Fibroblast of skin of abdomen (primary cell): ENCODE results near the gene SLC6A1.
"Not testable (repeated sequence)": the region's sequence is repeated elsewhere in the genome, so short reads cannot be mapped to it uniquely, and the experiment has no call there.

ENCODE experiments used
- DNase-seq: peaks from one replicate; pipeline ENCODE4 v3.0.0-alpha.2; 2013

SLC6A1 gene

GRCh38 chr3:11022115-11022514 lies 29.6 kb downstream of the SLC6A1 start:
- DNase-seq: no peak

DNA sequence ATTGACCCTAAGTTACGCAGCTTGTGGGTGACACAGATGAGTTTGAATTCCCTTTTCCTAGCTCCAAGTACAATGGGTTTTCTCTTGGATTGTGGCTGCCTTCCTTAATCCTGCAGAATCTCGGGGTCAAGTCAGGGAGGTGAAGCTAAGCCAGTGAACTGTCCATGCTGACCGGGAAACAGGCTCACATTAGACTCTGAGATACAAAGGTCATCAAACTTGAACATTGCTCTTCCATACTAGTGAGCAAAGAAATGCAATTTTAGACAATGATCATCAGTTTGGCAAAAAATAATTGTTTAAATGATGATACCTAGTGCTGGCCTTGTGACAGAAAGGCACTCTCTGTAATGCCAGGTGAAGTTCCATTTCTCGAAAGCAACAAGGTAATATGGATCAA lies 31.6 kb downstream of the SLC6A1 start:
- no peak for DNase-seq

GRCh38 chr3:11029948-11030347 lies 37.4 kb downstream of the SLC6A1 start:
- DNase-seq: no peak

DNA sequence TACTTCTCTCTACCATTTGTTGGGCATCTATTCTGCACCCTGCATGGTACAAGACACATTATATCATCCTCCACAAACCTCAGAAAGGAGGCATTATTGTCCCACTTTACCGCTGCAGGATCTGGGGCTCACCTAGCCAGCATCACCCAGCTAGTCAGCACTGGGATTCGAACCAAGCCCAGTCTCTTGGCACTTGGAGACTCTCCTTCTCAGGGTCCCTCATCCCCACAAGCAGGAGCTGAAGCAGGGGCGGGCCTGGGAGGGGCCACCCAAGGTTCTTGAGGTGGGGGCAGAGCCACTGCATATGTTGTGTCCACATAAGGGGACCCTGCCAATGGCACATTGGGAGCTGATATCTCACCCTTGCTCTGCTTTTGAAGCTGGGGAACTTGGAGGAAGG lies 41.3 kb downstream of the SLC6A1 start:
- no peak for DNase-seq

DNA sequence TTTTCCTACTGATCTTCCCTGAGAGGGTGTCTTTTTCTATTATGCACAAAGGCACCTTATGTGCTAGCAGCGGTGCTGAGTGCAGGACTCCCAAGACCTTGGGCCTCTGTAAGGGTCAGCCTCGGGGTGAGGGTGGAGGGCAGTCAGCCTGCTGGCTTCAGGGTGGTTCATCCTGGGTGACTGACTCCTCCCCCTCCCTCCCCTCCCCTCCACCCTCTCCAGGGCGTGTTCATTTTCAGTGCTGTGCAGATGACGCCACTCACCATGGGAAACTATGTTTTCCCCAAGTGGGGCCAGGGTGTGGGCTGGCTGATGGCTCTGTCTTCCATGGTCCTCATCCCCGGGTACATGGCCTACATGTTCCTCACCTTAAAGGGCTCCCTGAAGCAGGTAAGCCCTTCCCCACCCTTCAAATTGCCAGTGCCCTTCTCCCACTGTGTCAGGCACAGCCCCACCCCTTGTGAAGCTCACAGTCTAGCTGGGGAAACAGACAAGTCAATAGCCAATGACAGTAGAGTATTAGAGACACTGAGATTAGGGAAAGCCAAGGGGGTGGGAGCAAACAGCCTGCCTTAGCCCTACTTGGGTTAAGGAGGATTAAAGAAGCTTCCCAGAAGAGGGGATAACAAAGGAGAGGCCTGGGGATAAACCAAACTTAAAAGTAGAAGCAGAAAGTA lies 41.9 kb downstream of the SLC6A1 start:
- DNase-seq: no peak

DNA sequence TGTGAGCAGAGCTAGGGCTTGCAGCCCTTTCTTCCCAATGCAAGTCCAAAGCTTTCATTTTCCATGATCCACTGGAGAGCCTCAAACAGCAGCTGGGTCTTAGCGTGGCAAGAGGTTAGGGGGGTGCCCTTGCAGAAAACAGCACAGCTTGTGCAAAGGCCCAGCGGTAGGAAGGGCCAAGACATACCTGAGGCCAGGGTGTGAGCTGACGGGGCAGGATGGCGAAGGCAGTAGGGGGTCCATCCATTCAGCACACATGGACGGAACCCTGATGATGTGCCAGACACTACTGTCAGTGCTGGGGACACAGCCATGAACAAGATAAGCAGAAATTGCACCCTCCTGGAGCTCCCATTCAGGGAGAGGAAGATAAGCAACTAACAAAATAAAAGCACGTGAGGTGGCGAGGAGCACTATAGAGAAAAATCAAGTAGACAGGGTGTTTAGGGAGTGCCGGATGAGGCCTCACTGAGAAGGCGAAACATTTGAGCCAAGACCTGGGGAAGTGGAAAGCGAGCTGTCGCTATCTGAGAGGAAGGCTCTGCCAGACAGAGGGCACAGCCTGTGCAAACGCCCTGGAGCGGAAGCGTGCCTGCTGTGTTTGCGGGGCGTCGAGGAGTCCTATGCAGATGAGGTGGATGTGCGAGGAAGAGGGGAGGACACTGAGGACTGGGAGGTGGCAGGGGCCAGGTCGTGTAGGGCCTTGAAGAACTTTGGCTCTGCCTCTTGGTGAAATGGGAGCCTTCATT lies 43.4 kb downstream of the SLC6A1 start:
- DNase-seq: no peak

DNA sequence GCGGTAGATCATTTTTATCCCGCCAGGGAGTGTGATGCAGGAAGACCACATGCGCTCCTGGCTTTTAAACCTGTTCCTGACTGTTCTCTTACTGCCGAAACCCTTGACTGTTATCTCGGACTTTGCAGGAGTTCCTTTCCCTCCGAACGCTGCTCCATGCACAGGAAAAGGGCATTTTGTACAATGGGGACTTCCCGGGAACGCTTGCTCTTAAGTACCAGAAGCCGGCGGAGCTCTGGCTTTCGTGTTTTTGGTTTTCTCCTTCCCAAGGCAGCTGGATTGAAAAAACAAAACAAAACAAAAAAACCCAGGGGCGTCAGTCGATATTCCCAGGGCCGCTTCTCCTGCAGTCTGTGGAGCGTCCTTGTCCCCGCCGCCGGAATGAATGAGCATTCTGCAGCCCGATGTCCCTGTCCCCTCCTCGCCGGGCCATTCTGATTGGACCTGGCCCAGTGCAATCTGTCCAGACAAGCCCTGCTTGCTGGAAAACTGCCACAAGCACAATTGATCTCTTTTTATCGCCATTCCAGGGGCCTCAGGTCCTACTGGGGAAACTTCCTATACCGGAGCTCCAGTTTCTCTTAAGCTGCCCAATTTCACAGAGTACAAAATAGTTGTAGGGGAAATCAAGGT lies 44.8 kb downstream of the SLC6A1 start:
- no peak for DNase-seq

DNA sequence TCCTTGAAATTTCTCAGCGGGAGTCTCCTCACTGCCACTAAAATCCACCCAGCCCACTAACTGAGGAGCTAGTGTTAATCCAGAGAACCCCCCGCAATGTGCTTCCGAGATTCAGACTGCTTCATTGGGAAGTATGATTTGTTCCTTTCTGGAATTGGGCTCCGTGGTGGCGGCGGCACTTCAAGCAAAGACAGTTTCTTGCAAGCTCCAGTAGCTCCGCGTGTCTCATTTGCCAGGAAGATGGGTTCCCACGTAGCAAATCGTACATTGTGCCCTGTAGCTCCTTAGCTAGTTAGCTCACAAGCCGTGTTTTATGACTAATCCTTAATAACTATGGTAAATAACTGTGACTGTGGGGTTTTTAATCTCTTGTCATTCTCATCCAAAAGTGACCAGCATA lies 45.4 kb downstream of the SLC6A1 start:
- no peak for DNase-seq

DNA sequence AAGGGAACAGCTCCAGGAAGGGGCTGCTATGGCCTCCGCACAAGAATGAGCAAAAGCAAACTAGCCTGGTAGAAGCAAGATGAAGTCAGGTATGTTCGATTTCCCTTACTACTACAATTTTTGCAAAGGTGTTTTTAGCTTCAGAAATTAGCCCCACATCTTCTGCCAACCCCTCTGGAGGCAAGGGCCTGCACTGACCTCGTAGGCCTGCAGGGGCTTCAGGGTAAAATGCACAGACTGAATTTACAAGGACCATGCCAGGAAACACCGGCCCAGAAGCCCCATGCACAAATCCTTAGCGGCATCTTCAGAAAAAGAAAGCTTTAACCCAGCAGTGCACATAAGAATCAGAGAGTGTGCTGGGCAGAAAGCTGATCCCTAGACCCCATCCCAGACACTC lies 53.0 kb downstream of the SLC6A1 start:
- no peak for DNase-seq

GRCh38 chr3:11047500-11047899 lies 55.0 kb downstream of the SLC6A1 start:
- DNase-seq: no peak

- DNase-seq: no peak
Measured at GRCh38 chr3:11050666-11051323, 58.2 kb downstream of the SLC6A1 start.

DNA sequence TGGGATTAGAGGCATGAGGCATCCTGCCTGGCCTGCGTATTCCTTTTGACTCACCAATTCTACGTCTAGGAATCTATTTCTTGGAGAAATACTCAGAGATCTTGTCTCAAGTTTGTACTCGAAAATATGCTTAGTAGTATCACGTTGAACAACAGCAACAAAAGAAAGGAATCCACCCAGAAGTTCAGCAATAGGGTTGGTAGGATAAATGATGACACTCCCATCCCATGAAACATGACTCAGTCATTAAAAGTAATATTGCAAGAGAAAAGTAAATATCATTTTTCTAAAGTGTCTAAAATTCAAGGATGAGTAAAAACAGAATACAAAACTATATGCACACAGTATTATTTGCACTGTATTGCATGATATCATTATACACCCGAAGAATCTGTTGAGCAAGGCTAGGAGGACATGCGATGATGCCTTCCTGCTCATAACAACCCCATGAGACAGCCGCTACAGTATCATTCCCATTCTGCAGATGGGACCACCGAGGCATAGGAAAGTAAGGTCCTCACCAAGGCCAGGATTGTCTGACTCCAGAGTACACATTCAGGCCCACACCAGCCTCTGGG lies 61.5 kb downstream of the SLC6A1 start:
- DNase-seq: no peak

DNA sequence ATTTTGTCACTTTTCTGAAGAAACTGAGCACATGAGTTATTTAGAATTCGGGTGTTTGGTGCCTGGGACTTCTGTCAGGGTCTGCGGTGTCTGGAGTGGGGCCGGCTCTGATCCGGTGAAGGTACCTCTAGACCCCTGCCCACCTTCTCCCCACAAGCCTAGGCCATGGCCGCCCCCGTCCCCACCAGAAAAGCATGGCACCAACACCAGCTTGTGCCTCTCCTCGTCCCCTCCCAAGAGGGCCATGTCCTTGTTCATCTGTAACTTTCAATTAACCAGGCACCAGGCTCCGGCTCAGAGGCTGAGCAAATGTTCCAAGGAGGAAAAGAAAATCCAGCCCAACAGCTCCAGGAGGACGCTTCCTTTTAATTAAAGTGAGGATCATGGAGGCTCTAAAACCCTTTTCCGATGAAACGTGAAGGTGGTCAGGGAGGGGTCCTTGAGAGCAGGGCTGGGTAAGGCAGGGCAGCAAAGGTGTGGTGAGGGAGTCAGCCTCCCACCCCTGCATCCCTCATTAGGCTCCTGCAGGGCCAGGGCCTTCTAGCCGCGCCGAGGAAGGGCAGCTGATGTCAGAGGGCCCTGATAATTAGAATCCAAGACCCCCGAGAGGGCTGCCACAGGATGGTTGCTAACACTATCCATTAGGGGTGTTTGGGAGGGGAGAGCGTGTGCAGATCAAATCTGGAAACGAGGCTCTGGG lies 62.3 kb downstream of the SLC6A1 start:
- DNase-seq: no peak

GRCh38 chr3:11055496-11055895 lies 62.9 kb downstream of the SLC6A1 start:
- DNase-seq: no peak

- no peak for DNase-seq
Measured at GRCh38 chr3:11056531-11057050, 64.0 kb downstream of the SLC6A1 start.

DNA sequence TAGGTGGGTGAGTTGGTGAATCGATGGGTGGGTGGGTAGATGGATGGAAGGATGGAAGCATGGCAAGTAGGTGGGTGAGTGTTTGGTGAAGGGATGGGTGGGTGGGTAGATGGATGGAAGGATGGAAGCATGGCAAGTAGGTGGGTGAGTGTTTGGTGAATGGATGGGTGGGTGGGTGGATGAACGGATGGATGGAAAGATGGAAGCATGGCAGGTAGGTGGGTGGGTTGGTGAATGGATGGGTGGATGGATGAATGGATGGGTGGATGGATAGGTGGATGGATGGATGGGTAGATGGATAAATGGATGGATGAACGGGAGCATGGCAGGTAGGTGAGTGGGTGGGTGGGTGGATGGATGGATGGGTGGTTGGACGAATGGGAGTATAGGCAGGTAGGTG lies 65.1 kb downstream of the SLC6A1 start:
- no peak for DNase-seq

DNA sequence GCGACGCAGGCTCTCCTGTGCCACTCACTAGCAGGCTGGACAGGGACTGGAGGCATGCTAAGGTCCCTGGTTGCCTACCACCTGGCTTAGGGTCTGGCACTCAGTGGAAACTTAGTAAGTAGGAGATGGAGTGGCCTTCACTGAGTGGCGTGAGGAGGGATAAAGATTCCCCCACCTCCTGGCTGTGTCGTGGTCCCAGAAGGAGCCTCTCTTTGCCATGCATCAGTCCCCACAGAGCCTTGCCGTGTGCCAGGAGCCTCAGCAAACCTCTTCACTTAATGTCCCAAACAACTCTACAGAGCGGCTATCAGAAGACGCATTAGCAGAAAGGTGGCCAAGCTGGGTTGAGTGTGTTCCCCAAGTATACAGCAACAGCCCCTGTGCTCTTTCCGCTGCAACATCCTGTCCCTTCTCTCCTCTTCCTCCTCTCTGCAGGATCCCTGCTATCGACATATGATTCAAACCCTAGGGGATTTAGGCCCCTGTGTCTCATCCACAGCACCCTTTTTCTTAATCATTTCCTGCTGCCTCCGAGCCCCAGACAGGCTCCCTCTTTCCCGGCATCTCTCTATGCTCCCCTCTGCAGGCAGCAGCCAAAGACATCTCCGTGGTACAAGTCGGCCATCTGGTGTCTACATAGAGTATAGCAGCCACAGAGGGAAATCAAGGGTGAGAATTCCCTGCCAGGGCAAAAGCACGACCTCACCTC lies 66.7 kb downstream of the SLC6A1 start:
- peak; percentile 78 for DNase-seq

- DNase-seq: no peak
Measured at GRCh38 chr3:11059799-11060115, 67.2 kb downstream of the SLC6A1 start.

DNA sequence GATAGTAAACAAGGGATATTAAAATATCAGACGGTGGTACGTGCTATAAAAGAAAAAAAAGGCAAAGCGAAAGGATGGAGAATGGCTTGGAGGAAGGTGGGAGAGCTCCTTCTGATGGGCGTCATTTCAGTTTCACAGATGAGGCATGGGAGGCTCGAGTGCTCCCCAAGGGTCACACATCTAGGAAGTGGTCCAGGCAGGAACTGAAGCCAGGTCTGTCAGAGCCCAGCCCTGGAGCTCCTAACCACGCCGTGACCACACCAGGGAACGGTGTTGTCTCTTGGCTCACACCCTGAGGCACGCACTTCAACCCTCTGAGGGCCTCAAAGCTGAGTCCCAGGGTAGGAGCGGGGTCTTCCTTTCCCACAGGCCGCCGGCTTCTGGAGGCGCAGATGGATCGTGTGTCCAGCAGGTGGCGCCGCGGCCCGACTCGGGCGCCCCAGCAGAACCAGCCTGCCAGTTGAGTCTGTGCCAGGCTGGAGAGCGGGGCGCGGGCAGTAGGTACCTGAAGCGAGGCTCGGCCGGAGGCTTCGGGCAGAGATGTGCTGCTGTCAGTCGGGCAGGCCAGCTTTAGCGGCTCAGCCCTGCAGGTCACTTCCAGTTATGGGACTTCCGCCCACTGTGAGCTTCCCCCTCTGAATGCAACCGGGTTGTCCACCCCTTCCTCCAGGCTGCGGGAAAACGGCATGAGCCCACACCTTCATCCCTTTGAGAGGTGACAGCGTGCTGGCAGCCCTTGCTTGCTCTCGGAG lies 68.1 kb downstream of the SLC6A1 start:
- peak; percentile 56 for DNase-seq

DNA sequence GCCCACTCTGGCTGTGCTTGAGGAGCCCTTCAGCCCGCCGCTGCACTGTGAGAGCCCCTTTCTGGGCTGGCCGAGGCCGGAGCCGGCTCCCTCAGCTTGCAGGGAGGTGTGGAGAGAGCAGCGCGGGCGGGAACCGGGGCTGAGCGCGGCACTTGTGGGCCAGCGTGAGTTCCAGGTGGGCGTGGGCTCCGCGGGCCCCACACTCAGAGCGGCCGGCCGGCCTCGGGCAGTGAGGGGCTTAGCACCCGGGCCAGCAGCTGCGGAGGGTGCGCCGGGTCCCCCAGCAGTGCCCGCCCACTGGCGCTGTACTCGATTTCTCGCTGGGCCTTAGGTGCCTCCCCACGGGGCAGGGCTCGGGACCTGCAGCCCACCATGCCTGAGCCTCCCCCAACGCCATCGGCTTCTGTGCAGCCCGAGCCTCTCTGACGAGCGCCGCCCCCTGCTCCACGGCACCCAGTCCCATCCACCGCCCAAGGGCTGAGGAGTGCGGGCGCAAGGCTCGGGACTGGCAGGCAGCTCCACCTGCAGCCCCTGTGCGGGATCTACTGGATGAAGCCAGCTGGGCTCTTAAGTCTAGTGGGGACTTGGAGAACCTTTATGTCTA lies 68.8 kb downstream of the SLC6A1 start:
- not testable (repeated sequence) for DNase-seq
